ENCODE results near the gene PBX1.

DNA sequence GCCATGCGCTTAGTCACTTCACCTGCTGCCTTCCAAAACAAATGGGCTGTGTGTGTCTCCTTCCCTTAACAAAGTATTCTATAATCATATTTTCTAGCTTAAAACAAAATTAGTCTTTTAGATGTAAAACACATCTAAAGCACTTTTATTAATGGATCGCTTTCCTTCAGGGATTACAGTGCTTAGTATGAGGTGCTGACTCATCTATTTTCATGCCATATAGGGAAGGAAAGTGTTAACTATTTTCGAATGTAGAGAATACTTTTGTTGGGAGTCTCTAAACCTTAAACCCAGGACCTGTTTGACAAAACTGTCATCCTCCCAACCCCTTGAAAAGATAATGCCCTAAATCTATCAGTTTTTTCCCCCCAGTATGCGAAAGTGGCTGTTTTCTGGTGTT lies 90.2 kb downstream of the PBX1 start:
- TF ChIP-seq FOXK1 (CRISPR knock-in tag; IDR thresholded peaks at IDR 0.05) (no peak), ESRRA (CRISPR knock-in tag; IDR thresholded peaks at IDR 0.05; ENCODE audit: borderline replicate concordance) (no peak), TCF7 (CRISPR knock-in tag; IDR thresholded peaks at IDR 0.05; ENCODE audit: low read depth) (no peak)
